ENCODE data around the gene POP7.

DNA sequence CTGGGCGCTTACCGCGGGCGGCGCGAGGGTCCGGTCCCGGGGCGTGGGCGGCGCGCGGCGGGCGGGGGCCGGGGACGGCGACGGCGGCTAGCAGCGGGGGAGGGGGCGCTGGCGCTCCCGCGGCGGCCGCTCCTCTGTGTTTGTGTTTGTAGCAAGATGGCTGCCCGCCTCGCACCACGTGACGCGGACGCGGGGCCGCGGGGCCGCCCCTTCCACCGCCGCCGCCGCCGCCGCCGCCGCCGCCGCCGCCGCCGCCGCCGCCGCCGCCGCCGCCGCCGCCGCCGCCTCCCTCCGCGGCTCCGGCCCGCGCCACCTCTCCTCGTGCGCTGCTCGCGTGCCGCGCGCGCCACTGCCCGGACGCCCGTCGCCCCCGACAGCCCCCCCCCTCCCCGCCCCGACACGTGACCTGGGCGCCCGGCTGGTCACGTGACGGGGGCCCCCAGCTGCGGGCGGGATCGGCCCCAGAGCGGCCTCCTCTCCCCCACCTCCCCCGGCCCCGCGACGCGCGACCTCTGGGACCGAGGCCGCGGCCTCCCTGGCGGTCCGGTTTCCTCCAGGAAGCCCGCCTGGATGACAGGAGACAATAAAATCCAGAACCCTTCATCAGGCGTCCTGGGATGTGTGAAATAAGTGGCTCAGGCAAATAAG lies 11.7 kb upstream of the POP7 start, which contains the start of gene GIGYF1:
- TF ChIP-seq, protein P1, sequence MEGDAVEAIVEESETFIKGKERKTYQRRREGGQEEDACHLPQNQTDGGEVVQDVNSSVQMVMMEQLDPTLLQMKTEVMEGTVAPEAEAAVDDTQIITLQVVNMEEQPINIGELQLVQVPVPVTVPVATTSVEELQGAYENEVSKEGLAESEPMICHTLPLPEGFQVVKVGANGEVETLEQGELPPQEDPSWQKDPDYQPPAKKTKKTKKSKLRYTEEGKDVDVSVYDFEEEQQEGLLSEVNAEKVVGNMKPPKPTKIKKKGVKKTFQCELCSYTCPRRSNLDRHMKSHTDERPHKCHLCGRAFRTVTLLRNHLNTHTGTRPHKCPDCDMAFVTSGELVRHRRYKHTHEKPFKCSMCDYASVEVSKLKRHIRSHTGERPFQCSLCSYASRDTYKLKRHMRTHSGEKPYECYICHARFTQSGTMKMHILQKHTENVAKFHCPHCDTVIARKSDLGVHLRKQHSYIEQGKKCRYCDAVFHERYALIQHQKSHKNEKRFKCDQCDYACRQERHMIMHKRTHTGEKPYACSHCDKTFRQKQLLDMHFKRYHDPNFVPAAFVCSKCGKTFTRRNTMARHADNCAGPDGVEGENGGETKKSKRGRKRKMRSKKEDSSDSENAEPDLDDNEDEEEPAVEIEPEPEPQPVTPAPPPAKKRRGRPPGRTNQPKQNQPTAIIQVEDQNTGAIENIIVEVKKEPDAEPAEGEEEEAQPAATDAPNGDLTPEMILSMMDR (IDR thresholded peaks at IDR 0.05), result no peak
- TF ChIP-seq EZH2 (IDR thresholded peaks at IDR 0.05; ENCODE audit: borderline replicate concordance, insufficient read depth, low read depth, low read length, poor library complexity, severe bottlenecking), result no peak
